Measurements from ENCODE around the gene ZNF618.

- TF ChIP-seq POLR2A (IDR thresholded peaks at IDR 0.05) (no peak), CTCF (IDR thresholded peaks at IDR 0.05 in 4 of 5, conservative IDR thresholded peaks at IDR 0.05 in 1 of 5) (no peak)
Observed at GRCh38 chr9:113888976-113889375, 12.9 kb downstream of the ZNF618 start.
